GM12865 (cell line): ENCODE data around the gene ITGB7.
"Not testable (repeated sequence)": the region's sequence is repeated elsewhere in the genome, so short reads cannot be mapped to it uniquely, and the experiment has no call there.

Experiments
- DNase-seq: peaks from one replicate; pipeline ENCODE4 v3.0.0; 2010; ENCODE audit warnings: low read depth
- H3K4me3 ChIP-seq: 2 replicates; pipeline ENCODE4 v1.5.1; 2011; ENCODE audit warnings: mild to moderate bottlenecking, low read depth, low read length, control low read depth
- TF ChIP-seq, protein P1 (sequence below): IDR thresholded peaks from 2 replicates; pipeline ENCODE4 v1.5.1; 2011; ENCODE audit warnings: low read length, control low read depth, low read depth, inconsistent platforms; ENCODE audit not compliant: insufficient read depth; ENCODE audit errors: missing control alignments

The ITGB7 gene

DNA sequence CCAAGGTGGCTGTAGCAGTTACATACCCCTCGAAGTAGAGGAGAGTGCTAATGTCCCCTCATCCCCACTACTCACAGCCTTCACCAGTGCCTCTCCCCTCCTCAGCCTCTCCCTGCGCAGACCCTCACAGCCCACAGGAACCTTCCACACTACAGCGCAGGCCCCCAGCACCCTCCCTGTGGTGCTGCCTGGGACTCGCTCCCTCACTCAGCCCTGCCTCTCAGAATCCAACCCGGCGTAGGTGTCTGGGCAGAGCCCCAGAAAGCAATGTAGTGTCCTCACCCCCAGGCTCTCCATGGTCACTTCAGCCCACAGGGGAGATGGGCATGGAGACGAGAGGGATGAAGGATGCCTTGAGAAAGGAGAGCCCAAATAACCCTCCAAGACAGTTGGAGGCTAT is 37.4 kb downstream of the ITGB7 start:
- no peak for DNase-seq
- H3K4me3 ChIP-seq, result no peak overlapping the region
- TF ChIP-seq, protein P1, sequence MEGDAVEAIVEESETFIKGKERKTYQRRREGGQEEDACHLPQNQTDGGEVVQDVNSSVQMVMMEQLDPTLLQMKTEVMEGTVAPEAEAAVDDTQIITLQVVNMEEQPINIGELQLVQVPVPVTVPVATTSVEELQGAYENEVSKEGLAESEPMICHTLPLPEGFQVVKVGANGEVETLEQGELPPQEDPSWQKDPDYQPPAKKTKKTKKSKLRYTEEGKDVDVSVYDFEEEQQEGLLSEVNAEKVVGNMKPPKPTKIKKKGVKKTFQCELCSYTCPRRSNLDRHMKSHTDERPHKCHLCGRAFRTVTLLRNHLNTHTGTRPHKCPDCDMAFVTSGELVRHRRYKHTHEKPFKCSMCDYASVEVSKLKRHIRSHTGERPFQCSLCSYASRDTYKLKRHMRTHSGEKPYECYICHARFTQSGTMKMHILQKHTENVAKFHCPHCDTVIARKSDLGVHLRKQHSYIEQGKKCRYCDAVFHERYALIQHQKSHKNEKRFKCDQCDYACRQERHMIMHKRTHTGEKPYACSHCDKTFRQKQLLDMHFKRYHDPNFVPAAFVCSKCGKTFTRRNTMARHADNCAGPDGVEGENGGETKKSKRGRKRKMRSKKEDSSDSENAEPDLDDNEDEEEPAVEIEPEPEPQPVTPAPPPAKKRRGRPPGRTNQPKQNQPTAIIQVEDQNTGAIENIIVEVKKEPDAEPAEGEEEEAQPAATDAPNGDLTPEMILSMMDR, result no peak

DNA sequence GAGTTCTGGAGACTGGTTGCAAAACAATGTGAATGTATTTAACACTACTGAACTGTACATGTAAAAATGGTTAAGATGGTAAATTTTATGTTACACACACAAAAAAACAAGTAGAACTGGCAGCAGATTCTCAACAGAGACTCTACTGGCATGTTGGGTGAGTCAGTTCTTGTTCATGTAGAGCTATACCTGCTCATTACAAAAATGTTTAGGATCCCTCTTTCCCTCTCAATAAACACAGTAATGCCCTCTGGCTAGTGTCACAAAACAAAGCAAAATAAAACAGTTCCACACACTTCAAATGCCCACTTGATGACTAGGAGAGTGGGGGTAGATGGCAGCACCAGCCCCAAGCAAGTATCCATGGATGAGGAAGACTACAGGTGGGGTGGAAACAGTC is 40.2 kb downstream of the ITGB7 start:
- H3K4me3 ChIP-seq, result no peak overlapping the region
- no peak for DNase-seq
- TF ChIP-seq, protein P1, result no peak

DNA sequence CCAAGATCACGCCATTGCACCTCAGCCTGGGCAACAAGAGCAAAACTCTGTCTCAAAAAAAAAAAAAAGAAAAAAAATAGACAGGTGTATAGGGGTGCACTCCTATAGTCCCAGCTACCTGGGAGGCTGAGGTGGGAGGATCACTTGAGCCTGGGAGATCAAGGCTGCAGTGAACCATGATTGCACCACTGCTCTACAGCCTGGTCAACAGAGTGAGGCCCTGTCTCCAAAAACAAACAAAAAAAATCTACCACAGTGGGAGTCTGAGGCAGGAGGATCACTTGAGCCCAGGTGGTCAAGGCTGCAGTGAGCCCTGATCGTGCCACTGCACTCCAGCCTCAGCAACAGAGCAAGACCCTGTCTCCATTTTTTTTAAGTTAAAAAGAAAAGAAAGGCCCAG is 44.0 kb downstream of the ITGB7 start:
- DNase-seq, result not testable (repeated sequence)

DNA sequence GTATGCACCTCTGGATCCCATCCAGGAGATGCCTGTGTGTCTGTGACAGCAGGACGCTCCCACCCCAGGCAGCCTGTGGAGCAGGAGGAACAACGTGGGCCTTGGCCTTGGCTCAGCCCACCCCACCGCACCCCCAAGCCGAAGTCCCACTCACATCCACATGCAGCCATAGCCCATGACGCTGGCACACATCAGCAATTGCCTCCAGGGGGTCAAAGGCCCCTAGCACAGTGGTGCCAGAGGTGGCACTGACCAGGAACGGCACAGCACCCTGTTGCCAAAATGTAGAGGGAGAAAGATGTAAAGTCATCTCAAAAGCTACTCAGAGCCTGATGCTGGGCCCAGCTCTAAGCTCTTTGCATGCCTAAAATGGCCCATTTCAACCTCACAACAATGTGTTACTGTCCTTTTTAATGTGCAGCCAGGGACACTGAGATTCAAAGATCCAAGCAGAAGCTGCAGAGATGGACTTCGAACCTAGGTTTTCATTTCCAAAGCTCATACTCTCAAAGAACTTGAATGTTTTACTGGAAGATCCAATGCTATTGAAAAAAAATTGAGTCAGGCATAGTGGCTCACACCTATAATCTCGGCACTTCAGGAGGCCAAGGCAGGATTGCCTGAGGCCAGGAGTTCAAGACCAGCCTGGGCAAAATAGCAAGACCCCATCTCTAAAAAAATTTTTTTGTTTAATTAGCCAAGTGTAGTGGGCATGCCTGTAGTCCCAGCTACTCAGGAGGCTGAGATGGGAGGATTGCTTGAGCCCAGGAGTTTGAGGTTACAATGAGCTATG is 45.7 kb downstream of the ITGB7 start:
- TF ChIP-seq, protein P1, result no peak

More for the DNA sequence above, 44.0 kb downstream of the ITGB7 start:
- not testable (repeated sequence) for H3K4me3 ChIP-seq

DNA sequence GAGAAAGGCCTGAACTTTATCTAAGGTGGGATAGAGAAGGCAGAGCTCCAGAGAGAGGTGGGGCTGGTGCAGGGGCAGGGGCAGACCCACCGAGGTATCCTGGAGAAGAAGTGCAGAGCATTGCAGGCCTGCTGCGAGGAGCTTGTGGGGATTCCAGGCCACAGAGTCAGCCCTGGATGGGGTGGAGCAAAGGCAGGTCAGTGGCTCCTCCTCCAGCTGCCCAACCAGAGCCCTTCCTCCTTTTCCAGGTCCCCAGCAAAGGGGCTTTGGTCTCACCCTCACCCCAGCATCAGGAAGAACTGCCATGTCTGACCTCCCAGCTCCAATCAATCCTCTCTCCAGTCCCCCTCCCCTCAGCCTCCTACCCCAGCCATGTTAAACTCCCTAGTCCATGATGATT is 46.4 kb downstream of the ITGB7 start:
- no peak overlapping the region for H3K4me3 ChIP-seq
- DNase-seq, result no peak
- TF ChIP-seq, protein P1, result no peak

More for the DNA sequence above, 45.7 kb downstream of the ITGB7 start:
- DNase-seq, result no peak
- H3K4me3 ChIP-seq, result no peak overlapping the region

DNA sequence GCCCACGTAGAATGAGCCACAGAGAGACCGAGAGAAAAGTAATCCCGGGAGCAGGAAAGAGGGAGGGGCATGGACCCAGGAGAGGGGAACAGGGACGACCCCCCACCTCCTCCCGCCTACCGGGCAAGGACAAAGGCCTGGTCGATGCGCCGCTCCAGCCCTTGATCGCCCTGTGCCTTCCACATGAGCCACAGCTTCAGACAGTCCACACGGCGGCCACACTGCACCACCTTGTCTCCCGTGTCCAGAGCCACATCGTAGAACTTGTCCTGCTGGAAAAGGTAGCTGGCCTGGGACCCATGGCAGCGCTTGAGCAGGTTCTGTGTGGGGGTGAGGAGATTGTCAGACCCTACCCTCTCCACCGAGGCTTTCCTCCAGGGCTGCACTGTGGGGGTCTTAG is 47.1 kb downstream of the ITGB7 start:
- no peak overlapping the region for H3K4me3 ChIP-seq
- DNase-seq, result no peak
- TF ChIP-seq, protein P1, result no peak

DNA sequence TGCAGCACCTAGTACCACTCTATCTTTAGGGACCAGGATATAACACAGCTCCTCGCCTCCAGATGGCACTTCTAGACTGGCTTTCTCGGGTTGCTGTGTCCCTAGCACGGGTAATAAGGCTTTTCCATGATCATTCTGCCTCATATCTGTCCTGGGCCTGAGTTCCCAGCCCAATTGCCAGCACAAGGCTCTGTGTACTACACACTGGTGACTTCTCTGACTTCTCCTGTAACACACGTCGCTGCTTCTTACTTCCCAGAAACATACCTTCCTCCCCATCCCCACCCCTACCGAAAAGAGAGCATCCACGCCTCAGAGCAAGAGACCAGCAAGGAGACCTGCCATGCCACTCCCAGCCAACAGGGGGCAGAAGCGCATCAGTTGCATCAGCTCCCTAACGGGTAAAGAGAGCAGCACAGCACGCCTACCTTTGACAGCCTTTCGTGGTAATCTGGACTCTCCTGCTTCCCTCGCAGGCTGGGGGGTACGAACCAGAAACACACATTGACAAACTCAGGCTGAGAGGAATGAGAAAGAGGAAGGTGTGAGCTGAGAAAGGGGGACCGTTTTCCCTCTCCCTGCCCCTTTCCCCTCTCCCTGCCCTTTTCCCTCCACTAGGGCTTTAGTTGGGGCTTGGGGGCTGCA is 47.7 kb downstream of the ITGB7 start:
- TF ChIP-seq, protein P1, result peak; percentile 100
- DNase-seq, result peak; percentile 91
- no peak overlapping the region for H3K4me3 ChIP-seq
